Activated CD8-positive, alpha-beta memory T cell treated with anti-CD3 and anti-CD28 coated beads, Interleukin-2, amount 10 ng/mL, durations not matched to agents 7 days and 5 days (primary cell): Measurements from ENCODE around the gene PPP1R12C. TPM values are rescaled to one million over a fixed set of nuclear protein-coding genes. Genes with fewer than 3 reads are reported as not detected.

Experiments used
- ATAC-seq: fragments of 150-1000 bp; cut with Tn5 transposase; one replicate; pipeline ENCODE4 v1.10.0; 2021; ENCODE audit warnings: moderate library complexity
- CTCF ChIA-PET: fragments of 350-600 bp; sonication (Branson Sonifier 250); formaldehyde crosslinking; loops from one replicate; lab custom pipeline; 2021; ENCODE audit warnings: antibody characterized with exemption; lab: Charles Lee
- DNase-seq: peaks from one replicate; pipeline ENCODE4 v3.0.0-alpha.2; 2020
- H3K27ac Mint-ChIP-seq: one replicate; pipeline ENCODE4 v1.8.0; 2021; ENCODE audit warnings: mild to moderate bottlenecking, mixed read lengths
- H3K27me3 Mint-ChIP-seq: one replicate; pipeline ENCODE4 v1.8.0; 2021; ENCODE audit warnings: mixed read lengths
- H3K36me3 Mint-ChIP-seq: one replicate; pipeline ENCODE4 v1.8.0; 2021; ENCODE audit warnings: mild to moderate bottlenecking, mixed read lengths
- H3K4me1 Mint-ChIP-seq: one replicate; pipeline ENCODE4 v1.8.0; 2021; ENCODE audit warnings: mixed read lengths
- H3K4me3 Mint-ChIP-seq: one replicate; pipeline ENCODE4 v1.8.0; 2021; ENCODE audit warnings: mild to moderate bottlenecking, moderate library complexity, mixed read lengths
- H3K9me3 Mint-ChIP-seq: one replicate; pipeline ENCODE4 v1.8.0; 2022; ENCODE audit warnings: low read depth, mixed read lengths
- total RNA-seq, 2 experiments: library from RNA; stranded (reverse); gene quantifications; one replicate each; pipeline ENCODE4 v1.2.3, GENCODE V29; 2021

Gene PPP1R12C
- total RNA-seq, 2 experiments from 2014 or later: 134 to 144 TPM

DNA sequence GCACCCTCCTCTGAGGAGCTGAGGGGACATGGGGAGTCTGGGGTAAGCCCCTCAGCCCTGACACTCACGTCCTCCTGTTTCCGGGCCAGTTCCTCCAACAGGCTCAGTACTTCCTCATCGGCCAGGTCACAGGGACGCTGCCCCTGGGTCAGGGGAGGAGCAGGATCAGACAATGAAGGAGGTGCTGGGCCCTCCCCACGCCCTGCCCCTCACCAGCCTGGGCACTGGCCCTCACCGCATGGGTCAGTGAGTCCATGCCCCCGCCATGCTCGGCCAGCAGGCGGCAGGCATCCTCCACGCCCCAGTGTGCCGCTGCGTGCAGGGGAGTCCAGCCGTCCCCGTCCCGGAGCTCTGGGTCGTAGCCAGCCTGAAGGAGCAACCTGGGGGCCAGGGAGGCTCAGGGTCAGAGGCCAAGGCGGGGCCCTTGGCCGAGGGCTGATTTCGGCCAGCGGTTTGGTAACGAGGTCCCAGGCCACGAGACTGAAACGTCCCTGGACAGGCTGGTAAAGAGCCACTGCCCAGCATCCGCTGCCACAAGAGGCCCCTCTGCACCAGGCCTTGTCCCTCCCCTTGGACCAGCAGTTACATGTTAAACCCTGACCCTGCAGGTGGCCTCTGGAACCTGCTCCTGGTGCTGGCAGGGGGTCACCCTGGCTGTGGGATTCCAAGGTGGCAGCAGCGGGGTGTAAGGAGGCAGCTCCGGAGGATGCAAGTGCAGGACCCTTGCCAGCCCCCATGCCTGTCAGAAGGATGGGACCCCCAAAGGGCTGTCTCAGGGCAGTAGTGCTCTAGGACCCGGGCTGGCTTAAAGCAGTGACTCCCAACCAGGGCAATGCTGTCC is 18.5 kb downstream of the PPP1R12C start:
- Mint-ChIP-seq H3K9me3 (peaks cover 5% of the 10 kb centered on the region), H3K36me3 (peaks cover 16% of the 10 kb centered on the region), H3K27ac (no peak overlapping the region), H3K4me1 (no peaks in the 10 kb centered on the region), H3K27me3 (no peaks in the 10 kb centered on the region), H3K4me3 (no peak overlapping the region)
- DNase-seq (no peak), ATAC-seq (no peak)
- CTCF ChIA-PET: interaction anchor here (1.6 kb wide), 1 partner anchor 11 kb away, joined by 6 read pairs; no protein-coding TSS in a partner anchor

DNA sequence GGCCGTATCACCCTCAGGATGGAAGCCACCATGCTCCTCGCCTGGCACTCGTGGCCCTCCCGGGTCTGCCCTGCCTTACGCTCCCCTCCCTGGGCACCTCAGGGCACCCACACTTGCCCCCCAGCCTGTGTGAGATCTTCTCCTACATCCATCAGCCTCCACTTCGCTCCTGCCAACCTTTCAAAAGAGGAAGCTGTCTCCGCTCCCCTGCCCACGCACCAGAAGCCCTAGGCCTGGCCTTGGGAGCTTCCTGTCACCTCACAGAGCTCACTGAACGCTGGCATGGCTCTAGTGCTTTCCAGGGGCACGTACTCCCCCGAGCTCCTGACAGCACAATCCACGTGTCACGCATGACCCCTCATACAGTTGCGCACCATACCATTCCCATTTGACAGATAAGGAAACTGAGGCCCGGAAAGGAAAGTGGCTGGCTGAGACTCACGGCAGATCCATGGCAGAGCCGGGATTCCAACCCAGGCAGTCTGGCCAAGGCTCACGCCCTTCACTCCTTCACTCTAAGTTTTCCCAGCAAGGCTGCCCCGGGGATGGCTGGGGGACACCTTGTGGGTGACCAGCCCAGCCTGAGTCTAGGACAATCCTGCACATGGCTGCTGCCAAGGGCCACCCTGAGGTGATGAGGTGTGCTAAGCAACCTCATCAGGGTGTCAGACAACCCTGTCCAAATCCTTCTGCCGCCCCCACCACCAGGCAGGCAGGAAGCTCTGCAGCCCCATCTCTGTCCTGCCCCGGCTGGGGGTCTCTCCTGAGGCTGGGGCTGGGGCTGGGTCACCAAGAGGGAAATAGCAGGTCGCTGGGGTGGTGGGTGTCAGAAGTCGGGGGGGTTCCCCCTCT is 19.3 kb downstream of the PPP1R12C start:
- Mint-ChIP-seq H3K27me3 (no peaks in the 10 kb centered on the region), H3K36me3 (peaks cover 10% of the 10 kb centered on the region), H3K4me3 (no peak overlapping the region), H3K9me3 (peaks cover 4% of the 10 kb centered on the region), H3K27ac (no peak overlapping the region), H3K4me1 (no peaks in the 10 kb centered on the region)
- ATAC-seq (no peak), DNase-seq (no peak)
- CTCF ChIA-PET: no interaction called here

DNA sequence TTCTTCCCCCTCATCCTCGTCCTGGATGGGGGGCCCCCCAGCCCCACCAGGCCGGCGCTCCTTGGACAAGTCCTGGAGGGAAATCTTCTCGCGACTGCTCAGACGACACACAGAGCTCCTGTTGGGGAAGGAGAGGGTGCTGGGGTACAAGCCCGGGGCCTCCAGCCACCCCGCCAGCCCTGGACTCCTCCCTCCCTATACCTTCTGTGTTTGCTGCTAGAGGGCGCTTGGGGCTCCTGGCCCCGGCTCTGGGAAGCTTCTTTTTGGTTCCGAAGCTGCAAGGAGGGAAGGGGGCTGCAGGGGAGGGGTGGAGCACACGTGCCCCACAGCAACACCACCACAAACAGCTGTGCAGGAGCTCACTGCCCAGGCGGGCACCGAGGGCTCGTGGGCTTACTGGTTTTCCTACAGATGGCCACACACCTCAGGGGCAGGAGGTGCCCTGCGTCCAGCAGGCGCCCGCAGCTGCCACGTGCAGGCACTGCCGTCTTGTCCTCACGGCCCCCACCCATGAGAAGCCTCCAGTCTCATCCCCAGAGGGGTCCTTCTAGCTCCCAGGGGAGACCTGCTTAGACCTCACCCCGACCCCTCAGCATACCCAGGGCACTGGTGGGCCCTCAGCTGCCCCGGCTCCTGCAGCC is 21.3 kb downstream of the PPP1R12C start:
- H3K4me1 Mint-ChIP-seq: no peaks in the 10 kb centered on the region
- CTCF ChIA-PET: no interaction called here
- no peak for ATAC-seq
- H3K27ac Mint-ChIP-seq: no peak overlapping the region
- no peak overlapping the region for H3K4me3 Mint-ChIP-seq
- no peaks in the 10 kb centered on the region for H3K27me3 Mint-ChIP-seq
- no peak for DNase-seq
- H3K36me3 Mint-ChIP-seq: peaks cover 1% of the 10 kb centered on the region
- no peaks in the 10 kb centered on the region for H3K9me3 Mint-ChIP-seq

DNA sequence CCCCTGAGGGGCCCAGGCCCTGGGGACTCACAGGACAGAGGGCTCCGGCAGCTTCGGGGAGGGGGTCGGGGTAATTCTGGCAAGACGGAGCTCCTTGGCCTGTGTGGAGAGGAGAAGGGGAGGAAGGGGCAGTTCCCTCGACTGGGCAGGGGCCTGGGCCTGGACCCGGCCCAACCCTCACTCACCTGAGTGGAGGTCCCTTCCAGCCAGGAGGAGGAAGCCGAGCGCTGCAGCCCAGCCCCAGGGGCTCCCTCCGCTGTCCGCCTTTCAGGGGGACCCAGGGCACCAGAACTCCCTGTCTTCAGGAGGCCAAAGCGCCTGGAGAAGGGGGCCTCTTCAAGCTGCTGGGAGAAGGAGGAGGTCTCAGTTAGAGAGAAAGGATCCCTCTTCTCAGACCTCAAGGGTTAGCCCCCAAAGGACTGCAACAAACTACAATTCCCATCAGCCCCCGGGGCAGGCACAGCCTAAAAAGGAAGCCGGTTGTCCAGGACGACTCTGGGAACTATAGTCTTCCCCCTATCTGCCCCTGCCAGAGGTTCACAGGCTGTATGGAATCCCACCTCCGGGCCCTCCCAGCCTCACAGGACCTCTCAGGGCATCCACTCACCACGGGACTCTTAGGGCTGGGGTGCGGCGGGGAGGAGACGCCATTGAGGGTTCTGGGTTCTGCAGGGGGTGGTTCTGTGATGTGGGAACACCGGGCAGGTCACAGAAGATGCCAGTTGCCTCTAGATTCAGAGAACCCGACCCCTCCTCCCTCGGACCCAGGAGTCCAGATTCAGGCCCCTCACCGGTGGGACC is 22.0 kb downstream of the PPP1R12C start:
- no peak for DNase-seq
- H3K27me3 Mint-ChIP-seq: no peaks in the 10 kb centered on the region
- CTCF ChIA-PET: no interaction called here

DNA sequence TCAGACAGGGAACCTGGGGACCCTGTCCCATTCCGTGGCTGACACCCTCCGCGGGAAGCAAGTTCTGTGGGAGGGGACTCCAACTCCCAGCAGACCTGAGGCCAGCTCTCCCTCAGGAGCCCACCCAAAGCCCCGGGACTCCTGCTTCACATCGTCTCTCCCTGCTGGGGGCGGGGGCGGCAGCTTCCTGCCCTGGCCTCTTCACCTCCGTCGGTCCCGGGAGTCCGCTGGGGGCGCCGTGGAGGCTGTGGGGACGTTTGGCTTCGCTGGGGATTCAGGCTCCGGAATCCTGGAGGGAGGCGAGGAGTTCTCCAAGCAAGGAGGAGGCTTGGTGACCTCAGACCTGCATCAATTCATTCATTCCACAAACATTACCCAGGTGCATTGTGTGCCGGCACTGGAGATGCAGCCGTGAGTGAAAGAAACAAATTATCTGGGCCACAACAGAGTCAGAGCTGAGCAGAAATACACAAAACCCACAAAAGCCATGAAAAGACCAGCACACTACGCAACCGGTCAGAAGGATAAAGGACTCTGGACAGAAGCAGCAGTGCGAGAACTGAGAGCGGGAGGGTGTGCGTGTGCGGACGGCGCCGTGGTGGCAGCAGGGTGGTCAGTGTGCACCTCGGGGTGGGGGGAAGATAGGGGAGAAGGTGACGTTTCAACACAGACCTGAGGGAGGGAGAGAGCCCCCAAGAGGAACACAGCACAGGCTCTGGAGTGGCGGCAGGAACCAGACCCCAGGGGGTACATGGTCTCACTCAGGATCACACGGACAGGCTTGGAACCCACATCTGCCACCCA is 22.8 kb downstream of the PPP1R12C start:
- Mint-ChIP-seq H3K27ac (no peak overlapping the region), H3K9me3 (no peaks in the 10 kb centered on the region), H3K4me1 (no peaks in the 10 kb centered on the region), H3K4me3 (no peak overlapping the region), H3K36me3 (peaks cover 1% of the 10 kb centered on the region), H3K27me3 (no peaks in the 10 kb centered on the region)
- CTCF ChIA-PET: no interaction called here
- DNase-seq (no peak), ATAC-seq (no peak)

More for the DNA sequence above, 22.0 kb downstream of the PPP1R12C start:
- Mint-ChIP-seq H3K4me3 (no peak overlapping the region), H3K9me3 (no peaks in the 10 kb centered on the region), H3K36me3 (peaks cover 1% of the 10 kb centered on the region), H3K4me1 (no peaks in the 10 kb centered on the region), H3K27ac (no peak overlapping the region)
- no peak for ATAC-seq

DNA sequence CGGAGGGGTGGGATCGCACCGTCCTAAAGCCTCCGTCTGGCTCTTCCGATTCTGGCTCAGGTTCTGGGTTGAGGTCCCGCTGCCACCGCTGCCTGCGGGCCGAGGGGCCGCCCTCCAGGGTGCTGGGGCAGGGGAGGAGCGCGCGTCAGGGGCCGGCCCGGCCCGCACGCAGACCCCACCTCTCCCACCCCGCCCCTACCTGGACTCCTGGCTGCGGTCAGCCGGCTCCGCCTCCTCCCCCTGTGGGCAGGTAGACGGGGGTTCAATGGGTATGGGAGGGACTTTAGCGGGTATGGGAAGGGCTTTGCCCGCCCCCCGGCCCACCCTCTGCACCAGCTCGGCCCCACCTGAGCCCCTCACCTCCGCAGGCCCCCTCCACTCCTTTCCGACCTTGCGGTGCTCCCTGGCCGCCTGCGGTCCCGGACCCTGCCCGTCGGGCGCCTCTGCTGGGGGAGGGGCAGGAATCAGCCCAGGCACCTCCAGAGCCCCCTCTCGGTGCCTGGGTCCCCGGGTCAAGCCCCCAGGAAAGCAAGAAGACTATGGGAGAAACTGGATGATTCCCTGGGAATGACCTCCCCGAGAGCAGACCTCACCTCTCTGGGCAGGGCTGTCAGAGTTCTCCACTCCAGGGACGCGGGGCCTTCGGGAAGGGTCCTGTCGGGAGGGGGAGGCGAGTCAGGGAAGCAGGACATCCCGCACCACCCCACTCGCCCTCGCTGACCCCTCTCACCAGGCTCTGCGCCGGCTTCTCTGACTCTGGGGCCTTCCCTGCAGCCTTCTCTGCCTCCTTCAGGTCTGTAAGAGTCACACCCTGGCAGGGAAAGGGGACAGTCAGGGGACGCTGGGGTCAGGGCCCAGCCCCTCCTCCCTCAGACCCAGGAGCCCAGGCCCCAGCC is 24.8 kb downstream of the PPP1R12C start:
- DNase-seq: no peak
- CTCF ChIA-PET: no interaction called here
- no peak overlapping the region for H3K4me3 Mint-ChIP-seq
- peaks cover 9% of the 10 kb centered on the region for H3K27me3 Mint-ChIP-seq
- H3K27ac Mint-ChIP-seq: no peak overlapping the region
- peaks cover 9% of the 10 kb centered on the region for H3K4me1 Mint-ChIP-seq
- H3K9me3 Mint-ChIP-seq: no peaks in the 10 kb centered on the region
- H3K36me3 Mint-ChIP-seq: peaks cover 7% of the 10 kb centered on the region
- no peak for ATAC-seq

DNA sequence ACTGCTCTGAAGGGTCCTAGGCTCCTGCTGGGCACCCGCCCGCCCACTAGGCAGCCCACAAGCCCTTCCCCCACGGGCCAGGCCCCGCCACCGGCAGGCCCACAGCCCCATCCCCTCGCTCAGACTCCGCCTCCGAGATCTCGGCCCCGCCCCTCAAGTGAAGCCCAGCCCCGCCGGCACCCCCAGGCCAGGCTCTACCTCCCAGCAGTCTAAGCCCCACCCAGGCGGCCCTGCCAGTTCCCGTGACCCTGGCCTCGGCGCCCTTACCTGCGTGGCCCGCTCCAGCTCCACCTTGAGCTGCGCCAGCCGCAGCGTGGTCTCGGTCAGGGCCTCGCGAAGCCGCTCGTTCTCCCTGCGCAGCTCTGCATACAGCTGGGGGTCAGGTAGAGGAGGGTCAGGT is 25.5 kb downstream of the PPP1R12C start:
- no peak overlapping the region for H3K27ac Mint-ChIP-seq
- peaks cover 15% of the 10 kb centered on the region for H3K4me1 Mint-ChIP-seq
- H3K9me3 Mint-ChIP-seq: no peaks in the 10 kb centered on the region
- no peak overlapping the region for H3K4me3 Mint-ChIP-seq
- CTCF ChIA-PET: no interaction called here
- DNase-seq: no peak
- peaks cover 10% of the 10 kb centered on the region for H3K36me3 Mint-ChIP-seq
- ATAC-seq: no peak
- H3K27me3 Mint-ChIP-seq: peaks cover 17% of the 10 kb centered on the region

DNA sequence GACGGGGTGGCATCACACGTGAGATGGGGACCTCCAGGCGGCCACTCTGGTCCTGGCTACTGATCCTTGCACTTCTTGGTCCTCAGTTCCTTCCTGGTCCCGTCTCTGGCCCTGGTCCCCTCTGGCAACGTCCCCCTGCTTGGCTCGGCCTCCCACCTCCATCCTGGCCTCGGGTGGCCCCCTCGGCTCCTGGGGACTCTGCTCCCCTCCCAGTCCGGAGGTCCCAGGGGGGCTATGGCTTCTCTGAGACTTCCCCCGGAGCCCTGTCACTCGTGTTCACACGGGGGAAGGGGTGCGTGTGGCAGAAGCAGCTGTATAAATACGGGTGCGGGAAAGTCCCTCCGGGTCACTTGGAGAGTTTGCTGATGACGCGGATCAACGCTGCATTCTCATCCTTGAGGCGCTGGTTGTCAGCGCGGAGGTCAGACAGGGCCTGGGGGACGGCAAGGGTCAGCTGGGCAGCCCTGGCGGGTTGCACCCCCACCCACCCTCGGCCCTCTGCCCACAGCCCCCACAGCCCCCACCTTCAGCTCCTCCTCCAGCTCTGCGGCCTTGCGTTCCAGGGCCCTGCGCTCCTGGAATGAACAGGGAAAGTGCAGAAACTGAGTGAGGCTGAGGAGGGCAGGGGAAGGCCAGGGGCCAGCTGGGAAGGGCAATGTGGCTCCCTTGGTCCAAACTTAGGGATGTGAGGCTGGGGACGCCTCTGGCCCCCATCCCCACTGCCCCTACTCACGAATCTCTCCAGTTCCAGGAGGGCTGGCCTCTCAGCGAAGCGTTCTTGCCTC is 26.1 kb downstream of the PPP1R12C start:
- no peaks in the 10 kb centered on the region for H3K9me3 Mint-ChIP-seq

DNA sequence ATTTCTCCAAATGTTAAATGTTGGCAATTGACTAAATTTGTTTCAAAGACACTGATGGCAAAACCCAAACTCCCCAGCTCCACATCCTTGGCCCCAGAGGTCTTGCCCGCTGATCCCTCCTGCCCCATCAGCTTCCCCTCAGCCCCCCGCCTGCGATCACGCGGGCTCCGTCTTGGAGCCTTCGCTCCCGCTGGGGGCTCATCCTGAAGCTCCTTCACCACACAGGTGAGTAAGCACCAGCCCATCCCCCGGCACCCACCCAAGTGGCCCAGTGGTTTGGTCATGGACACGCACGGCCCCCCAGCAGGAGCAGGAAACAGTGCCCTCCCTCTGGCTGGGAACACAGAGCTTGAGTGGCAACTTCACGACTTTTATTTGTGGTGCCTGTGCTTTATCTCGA is 26.9 kb downstream of the PPP1R12C start:
- CTCF ChIA-PET: no interaction called here
- H3K4me1 Mint-ChIP-seq: peaks cover 16% of the 10 kb centered on the region
- peaks cover 26% of the 10 kb centered on the region for H3K27me3 Mint-ChIP-seq
- peaks cover 10% of the 10 kb centered on the region for H3K36me3 Mint-ChIP-seq
- DNase-seq (no peak), ATAC-seq (no peak)
- H3K9me3 Mint-ChIP-seq: no peaks in the 10 kb centered on the region
- no peak overlapping the region for H3K27ac Mint-ChIP-seq
- H3K4me3 Mint-ChIP-seq: no peak overlapping the region

More for the DNA sequence above, 26.1 kb downstream of the PPP1R12C start:
- no peak overlapping the region for H3K27ac Mint-ChIP-seq
- H3K27me3 Mint-ChIP-seq: peaks cover 19% of the 10 kb centered on the region
- DNase-seq (no peak), ATAC-seq (no peak)
- peaks cover 10% of the 10 kb centered on the region for H3K36me3 Mint-ChIP-seq
- H3K4me1 Mint-ChIP-seq: peaks cover 16% of the 10 kb centered on the region
- H3K4me3 Mint-ChIP-seq: no peak overlapping the region
- CTCF ChIA-PET: no interaction called here

DNA sequence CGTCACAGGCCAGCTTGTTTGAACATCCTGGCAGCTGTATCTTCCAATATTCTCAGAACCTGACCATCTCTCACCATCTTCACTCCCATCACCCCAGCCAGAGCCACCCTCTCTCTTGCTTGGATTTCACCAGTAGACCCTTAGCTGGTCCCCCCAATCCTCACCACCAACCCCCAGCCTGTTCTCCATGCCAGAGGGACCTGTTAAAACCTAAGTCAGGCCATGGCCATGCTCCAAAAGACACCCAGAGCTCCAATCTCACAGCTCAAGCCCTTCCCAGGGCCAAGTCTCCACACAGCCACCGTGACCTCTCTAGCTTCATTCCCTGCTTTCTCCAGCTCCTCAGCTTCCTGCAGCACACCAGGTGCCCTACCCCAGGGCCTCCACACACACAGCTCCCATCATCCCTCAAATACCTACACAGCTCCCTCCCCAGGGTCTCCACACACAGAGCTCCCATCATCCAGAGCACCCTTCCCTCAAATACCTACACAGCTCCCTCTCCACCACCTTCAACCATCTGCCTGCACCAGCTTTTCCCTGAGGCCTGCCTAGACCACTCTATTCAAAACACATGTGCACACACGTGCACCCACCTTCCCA is 28.0 kb downstream of the PPP1R12C start:
- CTCF ChIA-PET: interaction anchor here (0.5 to 2.4 kb wide), 9 partner anchors 9 to 328 kb away, joined by 3 to 12 read pairs (median 4); partner anchors contain the start of gene RDH13
- Mint-ChIP-seq H3K36me3 (peaks cover 10% of the 10 kb centered on the region), H3K27ac (no peak overlapping the region), H3K4me1 (peaks cover 16% of the 10 kb centered on the region), H3K9me3 (no peaks in the 10 kb centered on the region), H3K4me3 (no peak overlapping the region), H3K27me3 (peaks cover 36% of the 10 kb centered on the region)
- ATAC-seq: no peak
- DNase-seq: no peak
